ENCODE results near the gene FBXL7. TPM values are rescaled to one million over a fixed set of nuclear protein-coding genes. Genes with fewer than 3 reads are reported as not detected.

Gene FBXL7
- total and polyA plus RNA-seq, 2 donors (not counting 3 experiments of a cell fraction or from before 2014, with no cell fraction given): 23.5 to 32.2 TPM

GRCh38 chr5:15835514-15835913 is 335.5 kb downstream of the FBXL7 start:
- no TSS peak for BruUV-seq (replicated peaks)
- Histone ChIP-seq H3K27me3 (ENCODE audit: control insufficient read depth in 2 of 2, insufficient read depth in 2 of 2, low read length in 2 of 2) (no peaks in the 10 kb centered on the region), H3K9me1 (replicated peaks; ENCODE audit: control insufficient read depth, extremely low read depth, insufficient read depth, low read length) (no peaks in the 10 kb centered on the region), H4K20me1 (replicated peaks; ENCODE audit: control insufficient read depth, extremely low read depth, insufficient read depth, low read length) (no peaks in the 10 kb centered on the region), H3K9ac (replicated peaks; ENCODE audit: extremely low read depth, insufficient read depth, low read length) (no peak overlapping the region), H3K36me3 (ENCODE audit: control insufficient read depth in 2 of 2, extremely low read depth in 1 of 2, insufficient read depth in 2 of 2, low read length in 2 of 2) (no peaks in the 10 kb centered on the region), H3K79me2 (ENCODE audit: control insufficient read depth, insufficient read depth, low read length) (peaks cover 4% of the 10 kb centered on the region), H3K27ac (ENCODE audit: insufficient read depth, low read depth, low read length) (peak overlapping the region; percentile 10), H3K4me3 (replicated peaks in 1 of 3; ENCODE audit: insufficient read depth in 1 of 3, low read depth in 1 of 3, low read length in 3 of 3) (no peak overlapping the region), H3K9me3 (replicated peaks; ENCODE audit: control insufficient read depth, insufficient read depth, low read length) (no peaks in the 10 kb centered on the region), H3K4me1 (ENCODE audit: control insufficient read depth, extremely low read depth, insufficient read depth, low read length) (peaks cover 24% of the 10 kb centered on the region), H2AFZ (ENCODE audit: low read depth, low read length) (no peak overlapping the region), H3K4me2 (ENCODE audit: insufficient read depth, low read length) (peak overlapping the region; percentile 88)
- ChIA-PET POLR2A (no interaction called here), CTCF (interaction anchor here (1.1 to 7.0 kb wide), 4 partner anchors 8 to 158 kb away, joined by 3 to 66 read pairs (median 14); no protein-coding TSS in a partner anchor)
- DNase-seq (ENCODE audit: low read depth, low spot score) (no peak), FAIRE-seq (no peak)
- dilution Hi-C loops (cut with MboI; ENCODE audit: extremely low pct_ligation_motif_present, low sequenced_read_pairs): no loop called here
- TF ChIP-seq GATA2 (IDR thresholded peaks at IDR 0.05; ENCODE audit: insufficient read depth, insufficient read length, low read depth, low read length): no peak
- TF ChIP-seq POLR2A (IDR thresholded peaks at IDR 0.05; ENCODE audit: low read depth, low read length): no peak
- TF ChIP-seq POLR2AphosphoS5 (IDR thresholded peaks at IDR 0.05; ENCODE audit: insufficient read depth, low read depth, low read length): no peak
- no peak for TF ChIP-seq MYC (IDR thresholded peaks at IDR 0.05; ENCODE audit: low read depth, low read length)
- TF ChIP-seq, protein P1, sequence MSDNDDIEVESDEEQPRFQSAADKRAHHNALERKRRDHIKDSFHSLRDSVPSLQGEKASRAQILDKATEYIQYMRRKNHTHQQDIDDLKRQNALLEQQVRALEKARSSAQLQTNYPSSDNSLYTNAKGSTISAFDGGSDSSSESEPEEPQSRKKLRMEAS (IDR thresholded peaks at IDR 0.05; ENCODE audit: insufficient read depth, insufficient read length): no peak
- no peak for TF ChIP-seq JUN (IDR thresholded peaks at IDR 0.05; ENCODE audit: borderline replicate concordance, insufficient read depth, insufficient read length, low read depth)
- no peak for TF ChIP-seq FOS (IDR thresholded peaks at IDR 0.05; ENCODE audit: borderline replicate concordance, insufficient read depth, low read length)
- TF ChIP-seq EZH2 (IDR thresholded peaks at IDR 0.05; ENCODE audit: borderline replicate concordance, low read depth, low read length, severe bottlenecking): no peak
- intact Hi-C loops (cut with micrococcal nuclease): loop anchor here (1.0 to 5.0 kb wide), 4 partner anchors 16 to 333 kb away; partner anchors contain the start of gene FBXL7

Measured in endothelial cell of umbilical vein (primary cell).